Ectodermal cell (in vitro differentiated cells): ENCODE results near the gene PITPNM3. TPM values are rescaled to one million over a fixed set of nuclear protein-coding genes. Genes with fewer than 3 reads are reported as not detected.
A peak's percentile ranks its signal among the peaks of the same experiment; 100 is the strongest.
"Not testable (repeated sequence)": the region's sequence is repeated elsewhere in the genome, so short reads cannot be mapped to it uniquely, and the experiment has no call there.

ENCODE experiments used
- H3K27ac ChIP-seq: 2 replicates; pipeline ENCODE4 v1.7.0; 2013; ENCODE audit warnings: mild to moderate bottlenecking, low read depth, low read length; ENCODE audit not compliant: insufficient read depth, poor library complexity, severe bottlenecking
- H3K27me3 ChIP-seq: 2 replicates; pipeline ENCODE4 v1.7.0; 2013; ENCODE audit warnings: mild to moderate bottlenecking, low read length; ENCODE audit not compliant: insufficient read depth, control insufficient read depth, poor library complexity, severe bottlenecking
- H3K36me3 ChIP-seq: one replicate; pipeline ENCODE4 v1.7.0; 2013; ENCODE audit warnings: low read length; ENCODE audit not compliant: control insufficient read depth, insufficient read depth
- H3K4me1 ChIP-seq: one replicate; pipeline ENCODE4 v1.7.0; 2013; ENCODE audit warnings: low read length; ENCODE audit not compliant: control insufficient read depth, insufficient read depth
- H3K4me3 ChIP-seq: 2 replicates; pipeline ENCODE4 v1.7.0; 2013; ENCODE audit warnings: low read depth, low read length, control low read depth; ENCODE audit not compliant: insufficient read depth
- H3K9me3 ChIP-seq: 2 replicates; pipeline ENCODE4 v1.7.0; 2013; ENCODE audit warnings: mild to moderate bottlenecking, low read length, moderate library complexity; ENCODE audit not compliant: control insufficient read depth
- WGBS, 2 experiments: methylation state at CpG; one replicate each; pipeline ENCODE4 v1.1.7; 2013; ENCODE audit warnings: missing lambda C conversion rate in 2 of 2; 5-methylcytosine and 5-hydroxymethylcytosine counted together
- polyA plus RNA-seq, 4 experiments: library from polyadenylated mRNA; stranded (reverse); fragments of 50-300 nt; gene quantifications; one replicate each; pipeline ENCODE4 v1.2.3, GENCODE V29; 2013

PITPNM3 gene
- 3.7 TPM for polyA plus RNA-seq (2013, experiment 1 of 4)
- polyA plus RNA-seq (2013, experiment 2 of 4): 5.7 TPM
- 3.3 TPM for polyA plus RNA-seq (2013, experiment 3 of 4)
- 4.7 TPM for polyA plus RNA-seq (2013, experiment 4 of 4)

DNA sequence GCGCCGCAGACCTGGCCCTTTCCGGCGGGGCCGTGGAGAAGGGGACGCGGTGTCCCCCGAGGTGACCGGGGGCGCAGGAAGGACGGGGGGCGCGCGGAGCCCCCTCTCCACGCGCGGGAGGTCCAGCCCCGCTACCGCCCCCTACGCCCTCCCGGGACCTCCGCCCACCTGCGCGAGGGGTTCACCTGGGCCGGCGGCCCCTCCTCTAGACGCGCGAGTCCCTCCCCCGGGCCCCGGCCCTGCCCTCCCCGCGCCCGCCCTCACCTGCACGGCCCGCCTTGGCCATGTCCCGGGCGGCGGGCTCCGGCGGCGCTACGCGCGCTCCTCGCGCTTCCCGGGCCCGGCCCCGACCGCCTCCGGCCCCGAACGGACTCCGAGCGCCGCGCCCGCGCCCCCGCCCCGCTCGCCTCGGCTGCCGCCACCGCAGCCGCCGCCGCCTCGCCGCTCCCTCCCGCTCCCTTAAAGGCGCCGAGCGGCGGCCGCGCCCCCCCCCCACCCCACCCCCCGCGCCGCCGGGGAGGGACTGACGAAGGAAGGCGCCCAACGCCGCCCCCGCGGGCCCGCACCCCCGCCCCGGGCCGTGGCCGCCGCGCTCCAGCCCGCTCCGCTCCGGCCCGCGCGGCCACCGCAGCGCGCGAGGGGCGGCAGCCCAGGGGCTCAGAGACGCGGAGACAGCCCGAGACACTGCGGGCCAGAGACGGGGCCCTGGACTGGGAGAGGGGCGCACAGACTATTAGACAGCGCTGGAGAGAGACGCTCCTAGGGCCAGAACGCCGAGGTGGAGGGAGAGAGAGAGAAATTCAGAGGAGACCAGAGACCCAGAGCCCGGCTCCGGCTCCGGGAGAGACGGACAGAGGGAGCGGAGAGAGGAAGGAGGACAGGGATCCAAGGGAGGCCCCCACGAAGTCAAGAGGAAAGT is at the start of gene PITPNM3:
Gene PITPNM3, minus strand, starts transcription at position 435 of the 919 bp plus-strand sequence. Its CDS starts 149 bp downstream, at position 286.
- Histone ChIP-seq H3K27me3 (peaks cover 71% of the 10 kb centered on the region), H3K27ac (no peak within 1 kb of the TSS), H3K36me3 (no peaks in the 10 kb centered on the region), H3K4me1 (peaks cover 16% of the 10 kb centered on the region), H3K4me3 (peak within 1 kb of the TSS; percentile 40), H3K9me3 (no peaks in the 10 kb centered on the region)
- WGBS, 2 experiments: 1% methylated on average over 120 to 122 of the region's 122 CpGs

DNA sequence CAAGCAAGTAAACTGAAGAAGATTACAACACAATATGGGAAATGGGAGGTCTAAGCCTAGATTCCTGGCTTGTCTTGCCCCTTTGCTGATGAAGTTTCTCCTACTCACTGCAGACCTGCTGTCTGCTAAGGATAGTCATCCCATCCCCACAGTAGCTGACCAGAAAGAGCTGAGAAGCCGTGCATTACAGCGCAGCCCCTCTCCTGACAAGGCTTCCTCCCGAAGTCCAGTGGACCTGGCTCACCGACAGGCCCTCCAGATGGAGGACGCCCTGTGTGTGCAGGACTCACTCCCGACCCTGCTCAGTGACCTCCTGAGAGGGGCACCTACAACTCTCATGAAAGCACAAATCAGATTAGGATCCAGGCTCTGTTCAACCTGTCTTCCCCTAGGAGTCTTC is 48.8 kb upstream of the PITPNM3 start:
- Histone ChIP-seq H3K36me3 (peaks cover 28% of the 10 kb centered on the region), H3K4me1 (no peaks in the 10 kb centered on the region), H3K27ac (no peak overlapping the region), H3K9me3 (no peaks in the 10 kb centered on the region), H3K27me3 (no peaks in the 10 kb centered on the region), H3K4me3 (no peak overlapping the region)
- WGBS, 2 experiments: 94 to 95% methylated on average over 6 of the region's 6 CpGs

DNA sequence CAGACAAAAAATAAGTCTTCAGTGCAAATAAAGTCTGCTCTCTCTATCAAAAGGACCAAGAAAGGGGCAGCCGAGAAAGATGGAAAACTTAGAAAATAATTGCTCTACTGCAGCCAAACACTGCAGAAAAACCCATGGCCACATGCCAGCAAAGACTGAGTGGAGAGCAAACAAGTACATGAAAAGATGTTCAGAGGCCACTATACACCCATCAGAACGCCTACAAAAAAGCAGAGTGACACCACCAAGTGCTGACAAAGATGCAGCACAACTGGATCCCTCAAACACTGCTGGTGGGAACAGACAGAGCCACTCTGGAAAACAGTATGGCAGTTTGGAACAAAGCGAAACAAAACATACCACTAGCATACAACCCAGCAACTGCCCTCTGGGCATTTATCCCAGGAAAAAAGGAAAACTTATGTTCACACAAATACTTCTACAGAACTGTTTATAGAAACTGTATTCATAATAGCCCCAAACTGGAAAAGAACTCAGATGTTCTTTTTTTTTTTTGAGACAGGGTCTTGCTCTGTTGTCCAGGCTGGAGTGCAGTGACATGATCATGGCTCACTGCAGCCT is 47.5 kb upstream of the PITPNM3 start:
- no peaks in the 10 kb centered on the region for H3K4me1 ChIP-seq
- no peaks in the 10 kb centered on the region for H3K9me3 ChIP-seq
- H3K36me3 ChIP-seq: peaks cover 22% of the 10 kb centered on the region
- 94% methylated on average over 3 of the region's 3 CpGs for WGBS, 2 experiments
- H3K27ac ChIP-seq: no peak overlapping the region
- no peak overlapping the region for H3K4me3 ChIP-seq
- no peaks in the 10 kb centered on the region for H3K27me3 ChIP-seq

DNA sequence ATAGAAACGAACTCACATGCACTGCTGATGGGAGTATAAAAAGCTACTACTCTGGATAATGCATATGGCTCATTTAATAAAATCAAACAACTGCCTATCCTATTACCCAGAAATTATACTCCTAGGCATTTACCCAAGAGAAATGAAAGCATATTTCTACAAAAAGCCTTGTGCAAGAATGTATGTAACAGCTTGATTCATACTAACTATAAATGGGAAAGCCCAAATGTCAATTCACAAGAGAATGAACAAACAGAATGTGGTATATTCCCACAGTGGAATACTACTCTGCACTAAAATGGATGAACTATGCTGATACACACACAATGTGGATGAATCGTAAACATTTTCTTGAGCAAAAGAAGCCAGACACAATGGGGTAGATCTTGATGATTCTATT is 45.8 kb upstream of the PITPNM3 start:
- Histone ChIP-seq H3K27me3 (no peaks in the 10 kb centered on the region), H3K4me1 (no peaks in the 10 kb centered on the region), H3K36me3 (peaks cover 23% of the 10 kb centered on the region), H3K4me3 (no peak overlapping the region), H3K9me3 (no peaks in the 10 kb centered on the region), H3K27ac (no peak overlapping the region)
- WGBS, 2 experiments: 93 to 95% methylated on average over 2 of the region's 2 CpGs

DNA sequence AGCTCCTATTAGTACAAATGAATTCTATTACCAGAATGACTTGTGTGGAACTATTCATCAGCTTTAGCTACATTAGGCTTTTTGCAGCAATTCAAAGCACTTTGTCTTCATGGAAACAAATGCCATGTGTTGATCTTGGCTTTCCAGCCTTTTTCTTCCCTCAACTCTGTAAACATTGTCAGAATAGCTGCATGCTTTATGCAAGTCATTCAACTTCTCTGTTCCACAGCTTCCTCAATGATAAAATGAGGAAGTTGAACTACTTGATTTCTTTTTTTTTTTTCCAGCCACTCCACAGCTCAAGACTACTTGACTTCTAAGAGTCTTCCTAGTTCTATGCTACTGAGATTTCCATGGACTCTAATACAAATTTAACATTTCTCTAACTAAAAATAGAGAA is 43.0 kb upstream of the PITPNM3 start:
- no peaks in the 10 kb centered on the region for H3K4me1 ChIP-seq
- H3K36me3 ChIP-seq: peaks cover 29% of the 10 kb centered on the region
- H3K4me3 ChIP-seq: no peak overlapping the region
- no peak overlapping the region for H3K27ac ChIP-seq
- no peaks in the 10 kb centered on the region for H3K9me3 ChIP-seq
- H3K27me3 ChIP-seq: no peaks in the 10 kb centered on the region

DNA sequence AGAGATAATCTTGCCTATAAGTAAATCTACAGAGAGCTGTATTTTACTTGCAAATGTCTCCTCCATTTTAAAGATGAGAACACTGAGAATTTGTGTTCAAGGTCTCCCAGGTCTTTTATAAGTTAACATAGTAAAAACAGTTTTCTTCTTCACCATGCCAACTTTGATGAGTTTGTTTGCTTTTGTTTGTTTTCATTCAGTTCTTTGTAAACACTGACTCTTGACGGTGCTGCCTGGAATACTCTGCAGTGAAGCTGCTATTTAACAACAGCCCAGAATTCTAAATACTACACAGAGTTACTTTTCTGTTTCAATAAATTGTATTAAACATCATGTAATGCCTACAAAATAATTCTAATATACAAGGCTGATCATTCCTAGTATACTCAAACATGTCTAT is 41.4 kb upstream of the PITPNM3 start:
- H3K4me1 ChIP-seq: no peaks in the 10 kb centered on the region
- H3K27me3 ChIP-seq: no peaks in the 10 kb centered on the region
- no peaks in the 10 kb centered on the region for H3K9me3 ChIP-seq
- peaks cover 42% of the 10 kb centered on the region for H3K36me3 ChIP-seq
- no peak overlapping the region for H3K27ac ChIP-seq
- 83% methylated on average over 1 of the region's 1 CpG; no CpG with 5 or more reads in 1 of the 2 experiments for WGBS, 2 experiments
- no peak overlapping the region for H3K4me3 ChIP-seq

DNA sequence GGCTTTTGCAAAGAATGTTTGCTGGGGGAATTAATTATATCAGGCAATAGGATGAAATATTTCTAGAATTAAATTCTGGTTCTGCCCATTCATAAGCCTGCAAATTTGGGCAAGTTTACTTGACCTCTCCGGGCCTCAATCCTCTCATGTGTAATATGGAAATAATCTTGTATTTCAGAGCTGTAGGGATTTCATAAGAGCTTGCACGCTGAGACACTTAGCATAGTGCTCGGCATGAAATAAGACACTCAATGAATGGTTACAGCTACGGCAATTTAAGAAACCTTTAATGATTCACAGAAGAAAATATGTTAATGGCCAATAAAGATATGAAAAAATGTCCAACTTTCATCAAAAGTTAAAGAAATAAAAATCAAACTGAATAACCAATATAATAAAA is 40.6 kb upstream of the PITPNM3 start:
- WGBS, 2 experiments: 96 to 98% methylated on average over 4 of the region's 4 CpGs
- Histone ChIP-seq H3K27ac (no peak overlapping the region), H3K27me3 (no peaks in the 10 kb centered on the region), H3K9me3 (no peaks in the 10 kb centered on the region), H3K36me3 (peaks cover 42% of the 10 kb centered on the region), H3K4me1 (no peaks in the 10 kb centered on the region), H3K4me3 (no peak overlapping the region)

DNA sequence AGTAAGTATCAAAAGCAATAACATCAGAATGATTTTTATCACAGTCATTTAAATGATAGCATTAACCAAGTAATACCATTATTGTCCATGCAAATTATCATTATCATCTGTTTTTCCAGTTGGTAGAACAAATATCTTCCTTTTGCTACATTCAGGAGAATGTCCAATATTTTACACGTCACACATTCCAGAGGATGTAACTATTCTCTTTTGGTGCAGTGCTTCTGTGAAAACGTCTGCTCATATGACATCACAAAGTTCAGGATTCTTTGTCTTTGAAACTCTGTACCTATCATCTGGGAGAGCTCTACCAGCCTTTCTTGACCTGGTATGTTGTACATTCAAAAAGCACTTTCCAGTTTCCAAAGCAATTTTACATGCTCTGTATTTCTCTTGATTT is 40.2 kb upstream of the PITPNM3 start:
- 93 to 97% methylated on average over 2 of the region's 2 CpGs for WGBS, 2 experiments
- Histone ChIP-seq H3K9me3 (no peaks in the 10 kb centered on the region), H3K4me1 (no peaks in the 10 kb centered on the region), H3K27ac (no peak overlapping the region), H3K27me3 (no peaks in the 10 kb centered on the region), H3K36me3 (peaks cover 42% of the 10 kb centered on the region), H3K4me3 (no peak overlapping the region)

DNA sequence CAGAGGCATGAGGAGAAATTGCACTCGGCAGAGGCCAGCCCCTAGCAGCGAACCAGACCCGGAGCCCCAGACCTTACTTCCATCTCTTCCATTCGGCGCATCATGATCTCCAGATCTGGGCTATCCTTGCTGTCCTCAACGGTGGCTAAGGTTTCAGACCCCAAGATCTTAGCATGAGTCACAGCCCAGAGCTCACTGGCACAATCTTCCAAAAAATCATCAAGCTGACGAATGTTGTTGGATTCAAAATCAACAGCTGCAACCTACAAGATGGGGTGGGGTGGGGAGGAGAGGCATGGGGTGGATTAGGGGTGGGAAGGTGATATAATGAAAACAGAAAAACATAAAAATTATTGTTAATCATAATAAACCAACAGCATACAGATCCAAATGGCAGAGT is 39.7 kb upstream of the PITPNM3 start:
- H3K9me3 ChIP-seq: no peaks in the 10 kb centered on the region
- no peaks in the 10 kb centered on the region for H3K4me1 ChIP-seq
- no peak overlapping the region for H3K4me3 ChIP-seq
- peaks cover 42% of the 10 kb centered on the region for H3K36me3 ChIP-seq
- H3K27ac ChIP-seq: no peak overlapping the region
- H3K27me3 ChIP-seq: no peaks in the 10 kb centered on the region
- 94 to 98% methylated on average over 7 of the region's 7 CpGs for WGBS, 2 experiments

DNA sequence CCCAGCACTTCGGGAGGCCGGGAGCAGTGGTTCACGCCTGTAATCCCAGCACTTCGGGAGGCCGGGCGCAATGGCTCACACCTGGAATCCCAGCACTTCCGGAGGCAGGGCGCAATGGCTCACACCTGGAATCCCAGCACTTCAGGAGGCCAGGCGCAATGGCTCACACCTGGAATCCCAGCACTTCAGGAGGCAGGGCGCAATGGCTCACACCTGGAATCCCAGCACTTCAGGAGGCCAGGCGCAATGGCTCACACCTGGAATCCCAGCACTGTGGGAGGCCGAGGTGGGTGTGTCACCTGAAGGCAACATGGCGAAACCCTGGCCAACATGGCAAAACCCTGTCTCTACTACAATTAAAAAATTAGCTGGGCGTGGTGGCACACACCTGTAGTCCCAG is 37.0 kb upstream of the PITPNM3 start:
- H3K9me3 ChIP-seq, H3K27ac ChIP-seq, H3K27me3 ChIP-seq, H3K4me3 ChIP-seq, H3K4me1 ChIP-seq: not testable (repeated sequence)
- 92 to 96% methylated on average over 14 of the region's 14 CpGs for WGBS, 2 experiments
- peaks cover 49% of the 10 kb centered on the region for H3K36me3 ChIP-seq
